Kidney (tissue), 14 donors: ENCODE measurements around the gene TMPRSS4. TPM values are rescaled to one million over a fixed set of nuclear protein-coding genes. Genes with fewer than 3 reads are reported as not detected.

Experiments used
- DNase-seq, 5 donors: peaks; one replicate each; pipeline ENCODE4 v3.0.0-alpha.2; 2013 to 2020
- FAIRE-seq: peaks from 2 replicates; lab custom pipeline; 2012; peaks lifted over from hg19 to GRCh38; lab: Jason Lieb, UNC
- H3K27ac ChIP-seq, 2 donors: one replicate each; pipeline ENCODE4 v1.7.0; 2013; ENCODE audit warnings: low read depth in 2 of 2, low read length in 2 of 2, inconsistent platforms in 1 of 2
- H3K27me3 ChIP-seq: one replicate; pipeline ENCODE4 v1.7.1; 2013; ENCODE audit warnings: low read length, inconsistent platforms; ENCODE audit not compliant: control insufficient read depth, insufficient read depth
- H3K36me3 ChIP-seq, 3 donors: one replicate each; pipeline versions ENCODE4 v1.7.0 to v1.7.1; 2013; ENCODE audit warnings: low read length in 3 of 3, control low read depth in 1 of 3, inconsistent platforms in 1 of 3; ENCODE audit not compliant: insufficient read depth in 3 of 3, control insufficient read depth in 2 of 3
- H3K4me1 ChIP-seq, 3 donors: one replicate each; pipeline versions ENCODE4 v1.7.0 to v1.7.1; 2013; ENCODE audit warnings: low read length in 3 of 3, inconsistent platforms in 1 of 3, low read depth in 1 of 3; ENCODE audit not compliant: control insufficient read depth in 2 of 3, insufficient read depth in 2 of 3
- H3K4me3 ChIP-seq, 3 donors: one replicate each; pipeline versions ENCODE4 v1.7.0 to v1.8.1; 2013; ENCODE audit warnings: low read length in 3 of 3, control low read depth in 1 of 3, inconsistent platforms in 1 of 3
- H3K9ac ChIP-seq, 3 donors: one replicate each; pipeline versions ENCODE4 v1.7.0 to v1.7.1; 2013; ENCODE audit warnings: low read length in 3 of 3, control low read depth in 1 of 3, inconsistent platforms in 1 of 3
- H3K9me3 ChIP-seq, 3 donors: one replicate each; pipeline versions ENCODE4 v1.7.0 to v1.7.1; 2013; ENCODE audit warnings: low read length in 3 of 3, control low read depth in 1 of 3, inconsistent platforms in 1 of 3; ENCODE audit not compliant: control insufficient read depth in 2 of 3, insufficient read depth in 1 of 3
- CTCF ChIP-seq: IDR thresholded peaks from 3 replicates; pipeline ENCODE4 v1.5.1; 2012; ENCODE audit warnings: mild to moderate bottlenecking, moderate library complexity, borderline replicate concordance; ENCODE audit not compliant: insufficient read depth; ENCODE audit errors: extremely low read depth
- intact Hi-C: fragments of 100-400 bp; cut with DNase I; formaldehyde crosslinking; loops from one replicate; pipeline ENCODE4 v1.11.1; 2022
- polyA plus RNA-seq: library from polyadenylated mRNA; stranded (reverse); fragments of 350-450 nt; fragmentation: Illumina TruSeq; extraction: RNeasy Lipid Tissue Mini Kit (QIAGEN cat#74804); gene quantifications from one replicate; pipeline ENCODE4 v1.2.3, GENCODE V29; 2014; ENCODE audit warnings: low read depth, low replicate concordance; ENCODE audit not compliant: insufficient read depth
- total RNA-seq: library from RNA; stranded (reverse); fragmentation: NEBNext Ultra II Directional; extraction: Animal tissue kit (Norgen Biotek cat#: 25700); gene quantifications from one replicate; pipeline ENCODE4 v1.2.1, GENCODE V29; 2021
- donor health status: control.
- donor health status: control.
- donor health status: control.
- donor health status: control.
- donor health status: control.
- donor health status: DM: yes; HTN: yes; CAD: no.
- donor health status: Normal renal cell carcinoma (clear cell type).

Gene TMPRSS4
- total and polyA plus RNA-seq, 2 donors from 2014 or later, result 27.8 to 234 TPM

GRCh38 chr11:118081241-118081958, 4.5 kb downstream of the TMPRSS4 start:
- FAIRE-seq (no peak), DNase-seq (no peak)
- Histone ChIP-seq H3K27me3 (no peaks in the 10 kb centered on the region), H3K27ac (no peak overlapping the region), H3K4me1 (peaks cover 0 to 17% (median 9%) of the 10 kb centered on the region in 3 donors), H3K9ac (no peak overlapping the region), H3K36me3 (no peaks in the 10 kb centered on the region), H3K9me3 (no peaks in the 10 kb centered on the region), H3K4me3 (no peak overlapping the region)
- no peak for TF ChIP-seq CTCF
- intact Hi-C loops, result no loop called here

- Histone ChIP-seq H3K4me1 (peaks cover 0 to 17% (median 12%) of the 10 kb centered on the region in 3 donors), H3K9me3 (no peaks in the 10 kb centered on the region), H3K4me3 (no peak overlapping the region), H3K9ac (no peak overlapping the region), H3K27me3 (no peaks in the 10 kb centered on the region), H3K36me3 (no peaks in the 10 kb centered on the region), H3K27ac (peak overlapping the region; percentile 13 to 45)
- DNase-seq (peak in 1 of 5 donors; percentile 32), FAIRE-seq (no peak)
- intact Hi-C loops, result no loop called here
- TF ChIP-seq CTCF, result no peak
Observed at GRCh38 chr11:118082880-118083552, 6.1 kb downstream of the TMPRSS4 start.

GRCh38 chr11:118084247-118084646, 7.4 kb downstream of the TMPRSS4 start:
- Histone ChIP-seq H3K27ac (no peak overlapping the region), H3K9ac (peak overlapping the region in 1 of 3 donors; percentile 42), H3K9me3 (no peaks in the 10 kb centered on the region), H3K4me1 (peaks cover 0 to 17% (median 12%) of the 10 kb centered on the region in 3 donors), H3K36me3 (no peaks in the 10 kb centered on the region), H3K4me3 (peak overlapping the region in 1 of 3 donors; percentile 0), H3K27me3 (no peaks in the 10 kb centered on the region)
- intact Hi-C loops, result no loop called here
- no peak for FAIRE-seq
- peak in 2 of 5 donors; percentile 48 to 65 for DNase-seq
- TF ChIP-seq CTCF, result no peak
